NCI-H2196 (cell line): ENCODE results near the gene SPOP.
"Not testable (repeated sequence)": the region's sequence is repeated elsewhere in the genome, so short reads cannot be mapped to it uniquely, and the experiment has no call there.

Experiments used
- DNase-seq: peaks from one replicate; lab custom pipeline; 2025; ENCODE audit not compliant: unreplicated experiment; lab: John Stamatoyannopoulos, UW

SPOP gene

DNA sequence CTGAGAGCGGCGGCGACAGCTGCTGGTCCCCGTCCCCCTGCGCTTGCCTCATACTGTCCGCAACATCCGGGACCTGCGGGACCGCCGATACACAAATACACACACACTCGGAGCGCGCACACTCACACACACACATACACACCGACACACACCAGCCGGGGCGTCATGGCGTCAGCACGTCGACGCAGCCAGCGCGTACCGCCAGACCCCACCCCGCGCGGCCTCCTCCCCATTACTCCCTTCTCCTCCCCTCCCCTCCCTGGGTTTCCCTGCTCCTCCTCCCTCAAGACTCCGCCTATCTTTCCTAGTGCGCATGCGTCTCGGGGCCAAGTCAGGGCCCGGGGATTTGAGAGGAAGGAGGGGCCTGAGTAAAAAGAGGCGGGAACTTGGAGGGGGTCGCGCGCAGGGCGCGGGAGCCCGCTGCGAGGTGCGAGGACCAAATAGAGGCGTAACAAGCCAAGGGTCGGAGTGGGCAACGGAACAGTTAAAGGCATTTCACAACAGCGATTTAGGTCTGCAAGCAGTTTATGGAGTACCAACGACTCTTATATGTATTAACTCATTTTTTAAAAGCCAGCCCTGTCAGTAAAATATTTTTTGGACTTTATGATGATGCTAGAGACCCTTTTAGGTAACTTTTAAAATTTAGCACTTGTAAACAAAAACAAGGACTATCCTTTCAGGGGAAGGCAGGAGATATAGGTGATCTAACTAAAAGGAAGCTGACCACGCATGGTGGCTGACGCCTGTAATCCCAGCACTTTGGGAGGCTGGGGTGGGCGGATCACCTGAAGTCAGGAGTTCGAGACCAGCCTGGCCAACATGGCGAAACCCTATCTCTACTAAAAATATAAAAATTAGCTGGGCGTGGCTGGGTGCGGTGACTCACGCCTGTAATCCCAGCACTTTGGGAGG lies at the start of gene SPOP:
Gene SPOP (minus strand): TSS at position 165 of the 915 bp plus-strand sequence. CDS start 55,287 bp downstream, outside the sequence.
- DNase-seq = peak; percentile 99

DNA sequence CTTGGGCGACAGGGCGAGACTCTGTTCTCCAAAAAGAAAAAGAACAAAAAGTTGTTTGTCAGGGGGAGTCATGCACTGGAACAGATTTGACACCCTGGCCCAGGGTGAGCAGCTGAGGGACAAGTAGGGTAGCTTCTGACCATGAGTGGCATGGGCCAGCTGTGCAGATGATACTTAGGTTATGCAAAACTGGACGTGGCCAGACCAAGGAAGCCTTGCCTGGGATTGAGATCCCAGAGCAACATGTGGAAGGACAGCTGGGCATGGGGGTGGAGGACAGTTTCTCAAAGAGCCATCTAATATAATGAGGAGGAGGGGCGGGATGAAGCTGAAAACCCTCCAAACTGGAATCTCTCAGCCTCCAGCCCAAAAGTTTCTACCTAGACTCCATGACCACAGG lies 49.5 kb upstream of the SPOP start:
- DNase-seq = no peak

DNA sequence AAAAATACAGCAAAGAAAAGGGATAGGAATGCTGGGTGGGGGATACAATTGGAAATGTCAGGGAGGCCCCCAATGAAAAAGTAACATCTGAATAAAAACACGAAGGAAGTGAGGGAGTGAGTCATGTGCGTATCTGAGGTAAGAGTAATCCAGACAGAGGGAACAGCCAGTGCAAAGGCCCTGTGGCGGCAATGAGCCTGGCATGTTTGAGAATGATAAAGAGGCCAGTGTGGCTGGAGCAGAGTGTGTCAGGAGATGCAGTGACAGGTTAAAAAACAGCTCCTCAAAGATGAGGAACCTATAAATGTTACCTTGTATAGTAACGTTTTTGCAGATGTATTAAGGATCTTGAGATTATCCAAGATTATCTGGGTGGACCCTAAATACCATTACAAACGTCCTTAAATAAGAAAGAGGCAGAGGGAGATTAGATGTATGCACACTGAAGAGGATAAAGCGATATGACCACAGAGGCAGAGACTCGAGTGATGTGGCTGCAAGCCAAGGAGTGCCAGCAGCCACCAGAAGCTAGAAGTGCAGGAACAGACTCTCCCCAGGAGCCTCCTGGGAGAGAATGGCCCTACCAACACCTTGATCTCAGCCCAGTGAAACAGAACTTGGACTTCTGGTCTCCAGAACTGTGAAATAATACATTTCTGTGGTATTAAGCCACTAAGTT lies 47.7 kb upstream of the SPOP start:
- DNase-seq = no peak

DNA sequence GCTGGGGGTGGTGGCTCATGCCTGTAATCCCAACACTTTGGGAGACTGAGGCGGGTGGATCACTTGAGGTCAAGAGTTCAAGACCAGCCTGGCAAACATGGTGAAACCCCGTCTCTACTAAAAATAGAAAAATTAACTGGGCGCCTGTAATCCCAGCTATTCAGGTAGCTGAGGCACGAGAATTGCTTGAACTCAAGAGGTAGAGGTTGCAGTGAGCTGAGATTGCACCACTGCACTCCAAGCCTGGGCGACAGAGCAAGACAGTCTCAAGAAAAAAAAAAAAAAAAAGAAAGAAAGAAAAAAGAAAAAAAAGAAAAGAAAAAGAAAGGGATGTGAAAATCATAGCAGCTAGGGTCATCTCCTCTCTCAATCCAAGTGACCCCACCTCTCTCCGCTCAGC lies 46.7 kb upstream of the SPOP start:
- DNase-seq = not testable (repeated sequence)

DNA sequence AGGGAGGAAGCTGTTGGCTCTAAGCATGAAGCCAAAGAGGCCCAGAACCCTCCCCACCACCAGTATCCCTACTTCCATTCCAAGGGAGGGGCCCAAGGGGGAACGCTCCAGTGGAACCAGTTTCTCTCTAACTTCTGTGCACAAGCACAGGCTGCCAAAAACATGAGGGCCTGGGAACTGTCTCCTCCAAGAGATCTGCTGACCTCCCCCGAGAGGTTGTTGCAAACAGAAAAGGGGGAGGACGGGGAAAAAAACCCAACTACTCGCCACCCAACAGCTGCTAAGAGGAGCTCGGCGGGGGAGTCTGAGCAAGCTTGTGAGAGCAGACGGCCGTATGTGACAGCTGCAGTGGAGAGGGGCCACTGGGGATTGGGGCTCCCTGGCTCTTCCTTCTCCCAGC lies 45.5 kb upstream of the SPOP start:
- DNase-seq = no peak

DNA sequence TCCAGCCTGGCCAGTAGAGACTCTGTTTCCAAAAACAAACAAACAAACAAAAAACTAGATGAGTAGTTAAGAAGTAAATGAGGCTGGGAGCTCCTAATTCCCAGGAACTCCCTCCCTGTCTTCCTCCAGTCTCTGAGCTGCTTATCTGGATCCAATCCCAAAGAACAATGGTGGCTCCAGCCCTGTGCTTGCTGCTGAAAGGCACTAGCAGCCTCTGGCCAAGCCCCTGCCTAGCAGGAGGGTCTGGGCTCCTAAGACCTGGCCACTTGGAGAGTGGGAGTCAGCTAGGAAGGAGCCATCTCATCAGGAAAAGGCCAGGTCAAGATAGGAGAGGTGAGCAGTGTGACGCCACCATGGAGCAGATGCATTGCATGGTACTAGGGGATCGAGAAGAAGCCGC lies 44.2 kb upstream of the SPOP start:
- no peak for DNase-seq

DNA sequence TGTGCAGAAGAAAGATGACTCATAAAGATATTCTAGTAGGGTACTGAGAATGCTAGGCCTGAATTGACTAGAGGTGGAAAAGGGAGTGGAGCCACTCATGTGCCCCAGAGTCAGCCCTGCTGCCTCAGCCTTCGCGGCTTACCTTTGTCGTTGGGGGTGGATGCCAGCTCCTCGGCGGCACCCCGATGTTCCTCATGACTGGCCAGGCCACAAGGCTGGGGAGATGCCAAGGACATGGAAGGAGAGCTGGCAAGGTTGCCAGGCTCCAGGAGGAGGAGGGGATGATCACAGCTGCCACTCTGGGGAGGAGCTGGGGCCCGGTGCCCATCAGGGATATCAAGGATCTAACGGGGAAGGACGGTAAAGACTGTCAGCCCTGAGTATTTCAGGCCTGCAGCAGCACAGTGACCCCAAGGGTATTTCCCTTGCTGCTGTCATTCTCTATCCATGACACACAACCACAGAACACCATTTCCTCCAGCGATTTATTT lies 39.5 kb upstream of the SPOP start:
- DNase-seq = no peak

DNA sequence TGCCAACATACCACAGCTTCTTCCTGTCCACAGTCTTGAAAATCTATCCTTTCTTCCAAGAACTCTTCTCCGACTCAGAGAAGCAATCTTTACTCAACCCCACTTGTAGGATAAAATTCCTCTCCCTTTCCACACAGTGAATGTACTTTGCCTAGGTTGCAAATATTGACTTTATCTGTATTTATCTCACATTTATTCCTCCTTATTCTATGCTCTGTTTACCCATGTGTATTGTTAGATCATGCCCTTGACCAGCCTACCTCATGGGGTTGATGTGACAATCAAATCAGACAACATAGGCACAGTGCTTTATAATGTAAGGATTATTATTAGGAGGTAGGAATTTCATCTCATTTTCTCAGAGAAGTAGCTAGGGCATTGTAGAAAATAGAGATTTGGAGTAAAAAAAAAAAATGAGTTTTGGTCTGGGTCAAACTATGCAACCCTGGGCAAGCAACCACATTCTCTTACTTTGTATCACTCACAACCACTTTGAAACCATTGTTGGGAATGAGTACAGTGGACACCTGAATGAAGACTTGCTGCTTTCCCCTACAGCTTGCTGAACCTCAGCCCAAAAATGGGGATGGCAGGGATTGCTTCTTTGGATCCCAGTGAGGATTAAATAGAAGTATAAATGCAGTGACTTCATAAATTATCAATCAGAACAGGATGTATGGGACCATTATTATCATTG lies 38.9 kb upstream of the SPOP start:
- no peak for DNase-seq

DNA sequence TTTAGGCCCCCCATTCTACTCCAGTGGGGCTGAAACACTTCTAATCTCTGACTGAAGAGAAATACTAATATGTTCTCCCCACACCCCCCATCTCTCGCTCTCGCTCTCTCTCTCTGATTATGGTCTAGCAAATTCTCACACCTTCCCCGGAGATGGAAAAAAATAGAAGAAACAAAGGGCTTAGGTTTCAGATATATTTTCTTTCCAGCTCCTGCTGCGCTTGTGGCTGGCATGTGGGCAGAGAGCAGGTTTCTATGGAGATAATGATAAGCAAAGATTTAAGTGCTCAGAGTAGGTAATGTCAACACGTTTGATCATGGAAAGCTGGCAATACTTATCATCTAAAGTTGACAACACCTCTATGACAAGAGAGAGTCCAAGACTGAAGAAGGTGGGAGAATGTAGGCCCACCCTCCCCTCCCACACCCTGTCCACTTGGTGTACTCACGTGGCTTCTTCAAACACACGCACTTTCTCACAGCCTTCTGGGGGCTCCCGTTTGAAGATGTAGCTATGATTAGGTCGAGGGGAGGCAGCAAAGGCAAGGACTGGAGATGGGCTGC lies 37.9 kb upstream of the SPOP start:
- peak; percentile 35 for DNase-seq

DNA sequence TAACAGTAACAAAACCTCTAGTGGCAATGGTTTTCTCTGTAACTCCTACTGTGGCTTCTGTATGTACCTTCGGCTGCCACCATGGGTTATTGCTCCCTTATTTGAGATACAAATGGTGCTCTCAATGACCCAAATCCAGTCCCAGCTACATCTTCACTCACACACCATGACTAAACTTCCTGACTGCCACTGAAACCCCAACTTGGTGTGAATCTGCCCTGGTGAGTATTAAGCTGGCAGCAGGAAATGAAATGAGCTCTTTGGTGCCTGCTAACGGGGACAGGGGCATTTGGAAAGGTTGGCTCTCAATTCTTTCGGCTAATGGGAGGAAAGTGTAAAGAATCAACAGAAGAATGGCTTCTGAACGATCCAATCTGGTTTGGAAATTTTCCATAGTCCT lies 37.3 kb upstream of the SPOP start:
- DNase-seq = no peak

DNA sequence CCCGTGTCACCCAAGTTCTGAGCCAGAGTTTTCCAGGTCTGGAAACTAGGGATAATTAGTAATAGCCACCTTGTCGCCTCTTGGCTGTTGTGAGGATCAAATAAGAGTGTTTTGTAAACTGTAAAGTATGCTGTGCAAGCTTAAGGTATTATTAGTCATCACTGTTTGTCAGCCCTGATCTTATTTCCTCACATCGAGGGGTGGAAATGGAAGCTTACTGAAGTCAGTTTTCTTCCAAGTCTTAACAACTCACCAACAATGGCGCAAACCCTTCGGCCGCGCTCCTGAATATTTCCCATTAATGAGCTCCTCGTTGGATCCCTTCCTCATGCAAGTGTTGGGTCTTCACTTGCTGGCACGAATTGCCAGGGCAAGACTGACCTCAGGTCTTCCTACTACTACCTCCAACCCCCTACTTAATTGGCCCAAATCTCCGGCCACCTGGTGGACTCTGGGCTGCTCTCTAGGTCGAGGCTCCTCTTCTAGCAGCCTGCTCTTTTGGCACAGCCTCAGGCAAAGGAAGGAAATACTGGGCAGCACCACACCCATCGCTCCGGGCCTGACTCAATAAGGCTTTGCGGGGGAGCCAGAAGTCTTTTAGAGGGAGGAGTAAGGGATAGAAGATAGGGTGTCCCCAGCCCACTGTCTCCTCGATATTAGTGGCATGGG lies 30.8 kb upstream of the SPOP start:
- peak; percentile 50 for DNase-seq

DNA sequence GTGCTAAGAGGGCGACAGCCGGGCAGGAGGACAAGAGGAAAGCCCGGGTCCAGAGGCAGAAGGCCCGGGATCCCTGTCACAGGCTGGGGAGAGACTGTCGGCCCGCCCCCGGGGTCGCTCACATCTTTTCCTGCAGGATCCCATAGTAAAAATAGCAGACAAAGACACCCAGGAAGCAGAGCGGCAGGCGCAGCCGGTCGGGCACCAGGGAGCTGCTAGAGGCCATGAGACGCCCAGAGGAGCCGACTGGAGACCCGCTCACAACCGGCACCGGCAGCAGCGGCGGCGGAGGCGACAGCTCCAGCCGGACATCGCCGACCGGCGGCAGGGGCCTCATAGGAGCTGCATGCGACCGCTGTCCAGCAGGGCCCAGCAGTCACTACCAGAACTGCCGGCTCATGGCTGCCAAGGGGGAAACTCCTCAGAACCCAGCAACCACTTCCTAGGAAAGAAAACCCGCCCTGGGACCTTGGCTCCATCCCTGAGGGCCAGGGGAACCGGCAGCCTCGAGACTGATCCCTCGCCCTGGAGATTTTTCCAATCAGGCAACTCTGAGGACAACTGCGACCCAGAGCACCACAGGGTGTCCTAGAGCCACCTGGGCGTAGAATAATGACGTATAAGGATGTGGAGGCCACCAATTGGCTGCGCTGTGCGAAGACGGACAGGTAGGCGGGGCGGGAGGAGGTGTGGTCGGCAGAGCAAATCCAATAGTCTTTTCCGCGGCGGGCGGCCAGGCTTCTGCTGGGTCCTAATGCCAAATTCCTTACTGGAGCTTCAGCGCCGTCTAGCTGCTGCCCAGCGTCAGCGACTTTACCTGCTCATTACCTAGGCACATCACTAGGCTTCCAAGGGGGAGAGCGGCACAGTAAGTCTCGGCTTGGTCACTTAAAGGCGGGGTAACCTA lies 30.0 kb upstream of the SPOP start, which contains the start of gene SLC35B1:
Gene SLC35B1 (minus strand): TSS at position 357 of the 907 bp plus-strand sequence. CDS start 131 bp downstream, at position 226.
- peak; percentile 97 for DNase-seq

DNA sequence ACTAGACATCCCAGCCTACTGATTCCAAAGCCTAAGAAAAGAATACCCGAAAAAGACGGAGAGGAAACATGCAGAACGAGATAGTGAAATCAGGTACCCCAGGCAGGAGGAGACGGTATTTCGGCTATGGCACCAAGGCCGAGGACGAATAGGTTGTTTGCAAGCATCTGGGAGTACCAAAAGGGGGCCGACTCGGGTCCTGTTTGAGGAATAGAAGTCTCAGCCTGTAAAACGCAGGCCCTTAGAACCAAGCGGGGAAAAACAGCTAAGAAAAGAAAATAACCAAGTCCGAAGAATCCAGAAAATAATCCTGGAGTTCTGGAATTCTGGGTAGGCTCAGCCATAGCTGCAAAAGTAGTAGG lies 29.3 kb upstream of the SPOP start:
- no peak for DNase-seq

DNA sequence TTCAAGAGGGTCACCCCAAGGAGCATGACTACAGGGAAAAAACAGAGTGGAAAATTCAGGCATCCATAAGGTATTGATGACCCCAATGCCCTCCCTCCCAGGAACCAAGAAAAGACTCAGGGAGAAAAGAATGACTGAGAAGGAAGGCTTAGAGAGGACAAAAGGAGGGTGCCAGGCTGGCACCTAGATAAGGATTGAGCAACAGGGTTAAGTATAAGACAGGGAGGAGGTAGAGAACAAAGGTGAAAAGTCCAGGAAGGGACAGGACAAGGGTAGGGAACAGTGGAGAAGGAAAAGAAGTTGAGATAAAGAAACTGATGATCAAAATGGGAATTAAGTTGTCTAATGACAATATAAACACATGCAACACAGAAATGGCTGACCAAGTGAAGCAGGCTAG lies 27.4 kb upstream of the SPOP start:
- DNase-seq = no peak

DNA sequence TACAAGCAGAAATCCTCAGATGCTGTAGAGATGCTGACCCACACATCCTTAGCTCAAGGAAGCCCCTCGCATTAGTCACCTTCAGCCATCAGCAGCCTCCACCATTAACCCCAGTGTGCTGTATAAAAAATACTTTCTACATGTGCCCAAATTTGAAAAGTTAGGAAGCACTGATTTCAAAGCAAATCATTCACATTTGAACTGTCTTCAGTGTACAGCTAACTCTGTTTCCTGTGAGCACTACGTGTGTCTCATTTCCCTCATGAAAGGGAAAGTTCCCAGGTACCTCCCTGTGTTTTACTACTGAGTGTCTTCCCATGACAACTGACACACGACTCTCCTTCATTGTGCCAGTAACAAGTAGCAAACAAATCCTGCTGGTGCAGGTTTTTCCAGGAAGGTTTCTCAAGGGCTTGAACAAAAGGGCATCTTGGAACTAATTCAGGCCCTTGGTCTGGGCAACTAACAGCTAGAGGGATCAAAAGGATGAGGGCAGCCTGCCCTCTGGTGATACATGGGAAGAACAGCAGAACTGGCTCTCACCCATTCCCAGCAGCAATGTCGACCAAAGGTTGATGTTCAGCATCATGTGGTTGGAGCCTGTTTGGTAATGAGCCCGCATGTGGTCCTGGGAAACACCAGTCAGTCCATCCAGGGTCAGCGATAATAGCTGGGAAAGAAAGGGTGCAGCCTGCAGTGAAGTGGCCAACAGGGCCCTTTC lies 25.8 kb upstream of the SPOP start:
- peak; percentile 90 for DNase-seq

DNA sequence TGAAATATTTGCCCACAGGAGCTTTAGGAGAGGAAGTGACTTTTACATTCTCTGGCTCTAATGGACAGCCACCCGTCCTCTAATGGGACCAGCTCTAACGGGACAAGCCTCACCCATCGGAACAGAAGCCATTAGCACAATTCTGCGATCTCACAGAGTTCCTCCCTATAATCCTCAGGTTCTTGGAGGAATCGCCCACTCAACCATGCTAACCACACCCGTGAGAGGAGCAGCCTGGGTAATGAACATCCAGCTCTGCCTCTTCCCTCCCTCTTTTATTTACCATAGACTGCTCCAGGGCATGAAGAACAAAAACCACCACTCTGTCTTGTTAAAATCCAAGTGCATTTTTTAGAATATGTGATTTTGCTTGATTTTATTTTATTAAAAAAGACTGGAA lies 23.1 kb upstream of the SPOP start:
- DNase-seq = no peak

DNA sequence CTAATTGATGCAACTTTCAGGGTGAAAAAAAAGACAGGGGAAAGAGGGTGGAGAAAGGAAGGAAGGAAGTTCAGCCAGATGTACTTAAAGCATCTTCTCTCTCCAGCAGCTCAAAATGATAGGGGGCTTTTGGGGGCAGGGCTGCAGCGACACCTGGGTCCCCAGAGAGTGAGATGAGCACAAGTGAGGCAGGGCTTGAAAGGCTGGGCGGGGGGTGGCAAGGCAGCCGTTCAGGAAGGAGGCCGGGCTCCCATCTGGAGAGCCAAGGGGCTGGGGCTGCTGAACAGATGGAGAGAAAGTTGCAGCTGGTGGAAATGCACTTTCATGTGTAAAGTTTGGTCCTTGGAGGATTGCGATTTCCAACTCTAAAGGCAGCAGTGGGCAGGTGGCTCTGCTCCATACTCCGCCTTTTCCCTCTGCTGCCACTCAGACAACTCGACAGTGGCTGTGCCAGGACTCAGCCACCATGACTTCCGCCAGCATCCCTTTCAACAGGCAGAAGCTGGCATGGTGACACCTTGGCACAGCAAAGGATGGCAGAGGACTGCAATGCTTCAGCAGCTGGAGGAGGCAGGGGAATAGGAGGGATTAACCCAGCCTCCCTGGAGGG lies 22.2 kb upstream of the SPOP start:
- no peak for DNase-seq

DNA sequence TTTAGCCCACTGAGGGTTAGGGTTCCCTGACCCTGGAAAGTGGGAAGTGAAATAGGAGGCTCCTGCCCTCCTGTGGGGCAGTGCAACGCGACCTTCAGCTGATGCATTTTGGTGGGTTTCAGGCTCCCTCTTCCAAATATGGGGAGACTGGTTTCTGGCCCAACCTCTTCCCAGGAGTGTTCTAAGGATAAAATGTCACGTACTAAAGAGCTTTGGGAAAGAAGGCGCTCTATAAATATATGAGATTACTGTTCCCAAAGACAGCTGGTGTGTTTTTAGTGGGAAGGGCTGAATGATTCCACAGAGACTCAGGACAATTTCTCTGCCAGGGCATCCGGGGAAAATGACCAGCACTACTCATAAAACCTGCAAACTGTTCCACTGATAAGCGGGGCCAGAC lies 20.1 kb upstream of the SPOP start:
- DNase-seq = no peak
